Stomach (tissue), 4 donors: ENCODE measurements around the gene COL18A1.

Source experiments
- EP300 ChIP-seq: sonication (generic); formaldehyde crosslinking; IDR thresholded peaks from one replicate; pipeline ENCODE4 v1.6.1; 2017; ENCODE audit warnings: antibody characterized with exemption
- POLR2A ChIP-seq, 4 donors: fragments of 450-650 bp; IDR thresholded peaks; one replicate each; pipeline ENCODE4 v1.6.1; 2016; ENCODE audit warnings: antibody characterized with exemption in 4 of 4, control low read depth in 2 of 4, mild to moderate bottlenecking in 1 of 4, moderate library complexity in 1 of 4
- POLR2AphosphoS5 ChIP-seq, 3 donors: sonication (generic); formaldehyde crosslinking; IDR thresholded peaks; one replicate each; pipeline ENCODE4 v1.6.1; 2016; ENCODE audit warnings: antibody characterized with exemption in 3 of 3
- TF ChIP-seq, protein P1 (sequence below), 7 experiments: fragments of 450-650 bp in 4 of 7; fragments of 200-600 bp in 3 of 7; sonication (generic) in 3 of 7; IDR thresholded peaks; one replicate each; pipeline ENCODE4 v1.5.1; 2016 to 2019; ENCODE audit warnings: antibody characterized with exemption in 7 of 7, control low read depth in 2 of 7, mild to moderate bottlenecking in 1 of 7

GRCh38 chr21:45555251-45555556 is 150.2 kb downstream of the COL18A1 start:
- no peak for TF ChIP-seq POLR2AphosphoS5 (IDR thresholded peaks at IDR 0.05)
- TF ChIP-seq POLR2A (IDR thresholded peaks at IDR 0.05) = no peak
- TF ChIP-seq, protein P1, sequence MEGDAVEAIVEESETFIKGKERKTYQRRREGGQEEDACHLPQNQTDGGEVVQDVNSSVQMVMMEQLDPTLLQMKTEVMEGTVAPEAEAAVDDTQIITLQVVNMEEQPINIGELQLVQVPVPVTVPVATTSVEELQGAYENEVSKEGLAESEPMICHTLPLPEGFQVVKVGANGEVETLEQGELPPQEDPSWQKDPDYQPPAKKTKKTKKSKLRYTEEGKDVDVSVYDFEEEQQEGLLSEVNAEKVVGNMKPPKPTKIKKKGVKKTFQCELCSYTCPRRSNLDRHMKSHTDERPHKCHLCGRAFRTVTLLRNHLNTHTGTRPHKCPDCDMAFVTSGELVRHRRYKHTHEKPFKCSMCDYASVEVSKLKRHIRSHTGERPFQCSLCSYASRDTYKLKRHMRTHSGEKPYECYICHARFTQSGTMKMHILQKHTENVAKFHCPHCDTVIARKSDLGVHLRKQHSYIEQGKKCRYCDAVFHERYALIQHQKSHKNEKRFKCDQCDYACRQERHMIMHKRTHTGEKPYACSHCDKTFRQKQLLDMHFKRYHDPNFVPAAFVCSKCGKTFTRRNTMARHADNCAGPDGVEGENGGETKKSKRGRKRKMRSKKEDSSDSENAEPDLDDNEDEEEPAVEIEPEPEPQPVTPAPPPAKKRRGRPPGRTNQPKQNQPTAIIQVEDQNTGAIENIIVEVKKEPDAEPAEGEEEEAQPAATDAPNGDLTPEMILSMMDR (IDR thresholded peaks at IDR 0.05) = no peak
- TF ChIP-seq EP300 = no peak
